ENCODE measurements around the gene TMPRSS12.

GRCh38 chr12:50842637-50843493 is at the start of gene TMPRSS12:
- TF ChIP-seq CTCF (conservative IDR thresholded peaks at IDR 0.05; ENCODE audit: low read depth, low read length) (no peak), EZH2 (IDR thresholded peaks at IDR 0.05; ENCODE audit: borderline replicate concordance, low read depth, low read length, poor library complexity, severe bottlenecking) (no peak)
